ENCODE results near the gene RMDN2. TPM values are rescaled to one million over a fixed set of nuclear protein-coding genes. Genes with fewer than 3 reads are reported as not detected.

RMDN2 gene
- total RNA-seq, 2 experiments from 2014 or later: 1.9 to 2.2 TPM

- Mint-ChIP-seq H3K4me1 (ENCODE audit: low read depth) (no peaks in the 10 kb centered on the region), H3K27ac (no peak overlapping the region), H3K4me3 (no peak overlapping the region), H3K27me3 (ENCODE audit: low read depth) (peaks cover 3% of the 10 kb centered on the region), H3K36me3 (ENCODE audit: low read depth) (no peaks in the 10 kb centered on the region), H3K9me3 (ENCODE audit: insufficient read depth) (no peaks in the 10 kb centered on the region)
- no peak for DNase-seq
- ChIA-PET POLR2A (no interaction called here), CTCF (no interaction called here)
- no peak for ATAC-seq
Observed at GRCh38 chr2:37976411-37976810, 51.3 kb downstream of the RMDN2 start.

GRCh38 chr2:37982147-37982582 is 57.1 kb downstream of the RMDN2 start:
- Mint-ChIP-seq H3K36me3 (ENCODE audit: low read depth) (no peaks in the 10 kb centered on the region), H3K27me3 (ENCODE audit: low read depth) (peaks cover 7% of the 10 kb centered on the region), H3K9me3 (ENCODE audit: insufficient read depth) (no peaks in the 10 kb centered on the region), H3K27ac (no peak overlapping the region), H3K4me3 (no peak overlapping the region), H3K4me1 (ENCODE audit: low read depth) (peaks cover 6% of the 10 kb centered on the region)
- ATAC-seq (no peak), DNase-seq (peak; percentile 69)
- ChIA-PET POLR2A (no interaction called here), CTCF (interaction anchor here (0.6 to 1.1 kb wide), 16 partner anchors 8 to 769 kb away, joined by 3 to 8 read pairs (median 3); no protein-coding TSS in a partner anchor)

GRCh38 chr2:37982847-37983246 is 57.8 kb downstream of the RMDN2 start:
- H3K36me3 Mint-ChIP-seq (ENCODE audit: low read depth): no peaks in the 10 kb centered on the region
- no peak for ATAC-seq
- ChIA-PET CTCF (interaction anchor here (0.7 to 1.1 kb wide), 4 partner anchors 12 to 522 kb away, joined by 3 read pairs; no protein-coding TSS in a partner anchor), POLR2A (no interaction called here)
- no peak overlapping the region for H3K4me3 Mint-ChIP-seq
- no peak overlapping the region for H3K27ac Mint-ChIP-seq
- no peaks in the 10 kb centered on the region for H3K9me3 Mint-ChIP-seq (ENCODE audit: insufficient read depth)
- H3K27me3 Mint-ChIP-seq (ENCODE audit: low read depth): peaks cover 7% of the 10 kb centered on the region
- no peak for DNase-seq
- H3K4me1 Mint-ChIP-seq (ENCODE audit: low read depth): peaks cover 6% of the 10 kb centered on the region

GRCh38 chr2:37983719-37984118 is 58.6 kb downstream of the RMDN2 start:
- ChIA-PET CTCF (interaction anchor here (1.0 kb wide), 1 partner anchor 291 kb away, joined by 3 read pairs; no protein-coding TSS in a partner anchor), POLR2A (no interaction called here)
- ATAC-seq (no peak), DNase-seq (no peak)
- no peak overlapping the region for H3K4me3 Mint-ChIP-seq
- H3K9me3 Mint-ChIP-seq (ENCODE audit: insufficient read depth): no peaks in the 10 kb centered on the region
- H3K36me3 Mint-ChIP-seq (ENCODE audit: low read depth): no peaks in the 10 kb centered on the region
- no peak overlapping the region for H3K27ac Mint-ChIP-seq
- peaks cover 7% of the 10 kb centered on the region for H3K27me3 Mint-ChIP-seq (ENCODE audit: low read depth)
- peaks cover 6% of the 10 kb centered on the region for H3K4me1 Mint-ChIP-seq (ENCODE audit: low read depth)

GRCh38 chr2:37984176-37984575 is 59.1 kb downstream of the RMDN2 start:
- DNase-seq (no peak), ATAC-seq (no peak)
- Mint-ChIP-seq H3K27ac (no peak overlapping the region), H3K36me3 (ENCODE audit: low read depth) (no peaks in the 10 kb centered on the region), H3K27me3 (ENCODE audit: low read depth) (peaks cover 7% of the 10 kb centered on the region), H3K9me3 (ENCODE audit: insufficient read depth) (no peaks in the 10 kb centered on the region), H3K4me3 (no peak overlapping the region), H3K4me1 (ENCODE audit: low read depth) (peaks cover 6% of the 10 kb centered on the region)
- ChIA-PET CTCF (interaction anchor here (1.0 kb wide), 1 partner anchor 291 kb away, joined by 3 read pairs; no protein-coding TSS in a partner anchor), POLR2A (no interaction called here)

GRCh38 chr2:37984589-37984988 is 59.5 kb downstream of the RMDN2 start:
- Mint-ChIP-seq H3K9me3 (ENCODE audit: insufficient read depth) (no peaks in the 10 kb centered on the region), H3K27ac (no peak overlapping the region), H3K36me3 (ENCODE audit: low read depth) (no peaks in the 10 kb centered on the region), H3K27me3 (ENCODE audit: low read depth) (peaks cover 7% of the 10 kb centered on the region), H3K4me1 (ENCODE audit: low read depth) (peaks cover 6% of the 10 kb centered on the region), H3K4me3 (no peak overlapping the region)
- no peak for DNase-seq
- ATAC-seq: no peak
- ChIA-PET CTCF (interaction anchor here (1.0 kb wide), 1 partner anchor 290 kb away, joined by 3 read pairs; no protein-coding TSS in a partner anchor), POLR2A (no interaction called here)

GRCh38 chr2:37985333-37985732 is 60.2 kb downstream of the RMDN2 start:
- H3K36me3 Mint-ChIP-seq (ENCODE audit: low read depth): no peaks in the 10 kb centered on the region
- H3K27ac Mint-ChIP-seq: no peak overlapping the region
- H3K4me3 Mint-ChIP-seq: no peak overlapping the region
- H3K27me3 Mint-ChIP-seq (ENCODE audit: low read depth): peaks cover 7% of the 10 kb centered on the region
- peaks cover 6% of the 10 kb centered on the region for H3K4me1 Mint-ChIP-seq (ENCODE audit: low read depth)
- ChIA-PET CTCF (no interaction called here), POLR2A (no interaction called here)
- ATAC-seq: no peak
- H3K9me3 Mint-ChIP-seq (ENCODE audit: insufficient read depth): no peaks in the 10 kb centered on the region
- no peak for DNase-seq

GRCh38 chr2:37987098-37987775 is 62.1 kb downstream of the RMDN2 start:
- Mint-ChIP-seq H3K27me3 (ENCODE audit: low read depth) (peaks cover 7% of the 10 kb centered on the region), H3K27ac (no peak overlapping the region), H3K4me3 (no peak overlapping the region), H3K36me3 (ENCODE audit: low read depth) (no peaks in the 10 kb centered on the region), H3K4me1 (ENCODE audit: low read depth) (peaks cover 2% of the 10 kb centered on the region), H3K9me3 (ENCODE audit: insufficient read depth) (no peaks in the 10 kb centered on the region)
- POLR2A ChIA-PET: no interaction called here
- CTCF ChIA-PET: no interaction called here
- DNase-seq (no peak), ATAC-seq (no peak)

- ChIA-PET POLR2A (no interaction called here), CTCF (interaction anchor here (0.6 to 2.0 kb wide), 2 partner anchors 11 to 283 kb away, joined by 3 to 8 read pairs; no protein-coding TSS in a partner anchor)
- DNase-seq (no peak), ATAC-seq (no peak)
- no peak overlapping the region for H3K27ac Mint-ChIP-seq
- no peaks in the 10 kb centered on the region for H3K36me3 Mint-ChIP-seq (ENCODE audit: low read depth)
- H3K9me3 Mint-ChIP-seq (ENCODE audit: insufficient read depth): no peaks in the 10 kb centered on the region
- H3K27me3 Mint-ChIP-seq (ENCODE audit: low read depth): no peaks in the 10 kb centered on the region
- H3K4me3 Mint-ChIP-seq: no peak overlapping the region
- no peaks in the 10 kb centered on the region for H3K4me1 Mint-ChIP-seq (ENCODE audit: low read depth)
Observed at GRCh38 chr2:37992601-37993000, 67.5 kb downstream of the RMDN2 start.

GRCh38 chr2:37993143-37993542 is 68.1 kb downstream of the RMDN2 start:
- no peak for DNase-seq
- Mint-ChIP-seq H3K4me1 (ENCODE audit: low read depth) (no peaks in the 10 kb centered on the region), H3K9me3 (ENCODE audit: insufficient read depth) (no peaks in the 10 kb centered on the region), H3K4me3 (no peak overlapping the region), H3K27ac (no peak overlapping the region), H3K27me3 (ENCODE audit: low read depth) (no peaks in the 10 kb centered on the region), H3K36me3 (ENCODE audit: low read depth) (no peaks in the 10 kb centered on the region)
- ChIA-PET POLR2A (no interaction called here), CTCF (interaction anchor here (0.6 to 2.0 kb wide), 3 partner anchors 11 to 128 kb away, joined by 3 to 8 read pairs (median 4); no protein-coding TSS in a partner anchor)
- ATAC-seq: no peak

- Mint-ChIP-seq H3K27ac (no peak overlapping the region), H3K36me3 (ENCODE audit: low read depth) (no peaks in the 10 kb centered on the region), H3K27me3 (ENCODE audit: low read depth) (no peaks in the 10 kb centered on the region), H3K9me3 (ENCODE audit: insufficient read depth) (no peaks in the 10 kb centered on the region), H3K4me3 (no peak overlapping the region), H3K4me1 (ENCODE audit: low read depth) (no peaks in the 10 kb centered on the region)
- POLR2A ChIA-PET: no interaction called here
- CTCF ChIA-PET: interaction anchor here (0.8 to 0.9 kb wide), 2 partner anchors 15 to 420 kb away, joined by 3 read pairs; no protein-coding TSS in a partner anchor
- ATAC-seq (no peak), DNase-seq (no peak)
Observed at GRCh38 chr2:37997629-37998028, 72.5 kb downstream of the RMDN2 start.

GRCh38 chr2:38000485-38001222 is 75.6 kb downstream of the RMDN2 start:
- Mint-ChIP-seq H3K9me3 (ENCODE audit: insufficient read depth) (no peaks in the 10 kb centered on the region), H3K27ac (no peak overlapping the region), H3K4me3 (no peak overlapping the region), H3K4me1 (ENCODE audit: low read depth) (no peaks in the 10 kb centered on the region), H3K36me3 (ENCODE audit: low read depth) (no peaks in the 10 kb centered on the region), H3K27me3 (ENCODE audit: low read depth) (no peaks in the 10 kb centered on the region)
- no peak for DNase-seq
- ChIA-PET CTCF (interaction anchor here (0.9 to 1.0 kb wide), 2 partner anchors 10 to 19 kb away, joined by 3 read pairs; no protein-coding TSS in a partner anchor), POLR2A (no interaction called here)
- ATAC-seq: no peak

Measured in activated CD8-positive, alpha-beta T cell treated with anti-CD3 and anti-CD28 coated beads, Interleukin-2, amount 10 ng/mL, durations not matched to agents 7 days and 5 days (primary cell).